ENCODE measurements around the gene C11orf16. TPM values are rescaled to one million over a fixed set of nuclear protein-coding genes. Genes with fewer than 3 reads are reported as not detected.

The C11orf16 gene
- polyA plus RNA-seq, 1 of the 3 experiments (the other 2 are of a cell fraction) = not detected

- 68% methylated on average over 3 of the region's 3 CpGs for WGBS (ENCODE audit: low lambda C conversion rate)
- TF ChIP-seq IRF3 (IDR thresholded peaks at IDR 0.05; ENCODE audit: low read depth, low read length) = no peak
- TF ChIP-seq NRF1 (IDR thresholded peaks at IDR 0.05; ENCODE audit: low read depth, low read length) = no peak
- no peak for TF ChIP-seq CTCF (IDR thresholded peaks at IDR 0.05)
- TF ChIP-seq USF2 (IDR thresholded peaks at IDR 0.05; ENCODE audit: borderline replicate concordance, low read depth, low read length) = no peak
- TF ChIP-seq TAF1 (IDR thresholded peaks at IDR 0.05; ENCODE audit: borderline replicate concordance, low read depth, low read length) = no peak
- TF ChIP-seq USF1 (IDR thresholded peaks at IDR 0.05; ENCODE audit: borderline replicate concordance, low read depth) = no peak
- no peak for TF ChIP-seq RFX5 (IDR thresholded peaks at IDR 0.05; ENCODE audit: low read length)
- TF ChIP-seq EP300 (IDR thresholded peaks at IDR 0.05; ENCODE audit: borderline replicate concordance in 1 of 2, low read depth in 1 of 2, low read length in 1 of 2) = no peak
- TF ChIP-seq RCOR1 (IDR thresholded peaks at IDR 0.05; ENCODE audit: low read length) = no peak
- TF ChIP-seq ELF1 (IDR thresholded peaks at IDR 0.05) = no peak
- TF ChIP-seq GATA2 (CRISPR knock-in tag; IDR thresholded peaks at IDR 0.05) = no peak
- no peak for TF ChIP-seq JUND (IDR thresholded peaks at IDR 0.05)
- TF ChIP-seq CHD2 (IDR thresholded peaks at IDR 0.05; ENCODE audit: low read length, partially characterized antibody) = no peak
- no peak for TF ChIP-seq TEAD4 (IDR thresholded peaks at IDR 0.05; ENCODE audit: borderline replicate concordance, insufficient read depth)
- no peak for TF ChIP-seq YY1 (IDR thresholded peaks at IDR 0.05; ENCODE audit: low read depth)
- no peaks in the 10 kb centered on the region for H3K27me3 ChIP-seq (ENCODE audit: insufficient read depth)
- H3F3A ChIP-seq (replicated peaks; ENCODE audit: insufficient read depth) = no peaks in the 10 kb centered on the region
- H3K4me2 ChIP-seq = no peak overlapping the region
- H3K79me2 ChIP-seq (ENCODE audit: insufficient read depth) = no peaks in the 10 kb centered on the region
- H3K4me3 ChIP-seq (ENCODE audit: low read depth in 2 of 2, low read length in 1 of 2) = no peak overlapping the region
- CTCF ChIA-PET = interaction anchor here (1.5 to 2.1 kb wide), 2 partner anchors 41 to 165 kb away, joined by 4 to 8 read pairs; no protein-coding TSS in a partner anchor
- H3K9me2 ChIP-seq = no peaks in the 10 kb centered on the region
- POLR2A ChIA-PET = no interaction called here
- H3K4me1 ChIP-seq (ENCODE audit: control insufficient read depth in 1 of 2, insufficient read depth in 2 of 2, low read depth in 1 of 2, low read length in 1 of 2) = no peaks in the 10 kb centered on the region
- no peak overlapping the region for H2AFZ ChIP-seq (ENCODE audit: low read depth)
- no peak overlapping the region for H3K27ac ChIP-seq (ENCODE audit: low read depth in 2 of 2, low read length in 1 of 2)
- no peaks in the 10 kb centered on the region for H3K9me3 ChIP-seq
- no peak for DNase-seq
- H3K36me3 ChIP-seq (replicated peaks in 1 of 2; ENCODE audit: control insufficient read depth in 1 of 2, insufficient read depth in 2 of 2, low read length in 1 of 2) = peaks cover 0 to 11% of the 10 kb centered on the region in 2 experiments
- H3K9ac ChIP-seq = no peak overlapping the region
- H4K20me1 ChIP-seq (ENCODE audit: insufficient read depth) = no peaks in the 10 kb centered on the region
Measured at GRCh38 chr11:8973121-8973520, 40.4 kb upstream of the C11orf16 start.
